RWPE2 (cell line): ENCODE measurements around the gene ZNF619.

Source experiments
- ATAC-seq: fragments of 200-7000 bp; cut with Tn5 transposase; 3 replicates; pipeline ENCODE4 v1.9.1; 2021; ENCODE audit warnings: low read depth
- DNase-seq: peaks from one replicate; pipeline ENCODE4 v3.0.0-alpha.2; 2020; ENCODE audit warnings: low spot score
- H3K27ac ChIP-seq: fragments of 450-650 bp; 2 replicates; pipeline ENCODE4 v1.5.1; 2017; ENCODE audit warnings: mild to moderate bottlenecking; ENCODE audit not compliant: poor library complexity, severe bottlenecking
- H3K27me3 ChIP-seq: fragments of 250-450 bp; sonication (Bioruptor Pico); 2 replicates; pipeline ENCODE4 v1.5.1; 2021; ENCODE audit warnings: mild to moderate bottlenecking, moderate library complexity; ENCODE audit not compliant: insufficient read depth, poor library complexity, severe bottlenecking
- H3K36me3 ChIP-seq: fragments of 250-450 bp; sonication (Bioruptor Pico); 2 replicates; pipeline ENCODE4 v1.5.1; 2020; ENCODE audit warnings: low read depth, mild to moderate bottlenecking, moderate library complexity
- H3K4me1 ChIP-seq: fragments of 250-450 bp; sonication (Bioruptor Pico); 2 replicates; pipeline ENCODE4 v1.5.1; 2021; ENCODE audit warnings: mild to moderate bottlenecking, moderate library complexity; ENCODE audit not compliant: insufficient read depth, poor library complexity, severe bottlenecking
- H3K4me3 ChIP-seq: fragments of 250-450 bp; sonication (Bioruptor Pico); 2 replicates; pipeline ENCODE4 v1.5.1; 2021; ENCODE audit warnings: mild to moderate bottlenecking, moderate library complexity; ENCODE audit not compliant: severe bottlenecking
- H3K9me3 ChIP-seq: fragments of 250-450 bp; sonication (Bioruptor Pico); 2 replicates; pipeline ENCODE4 v1.5.1; 2021; ENCODE audit warnings: mild to moderate bottlenecking, moderate library complexity; ENCODE audit not compliant: severe bottlenecking
- TF ChIP-seq, protein P1 (sequence below): fragments of 450-650 bp; IDR thresholded peaks from one replicate; pipeline ENCODE4 v1.5.1; 2017; ENCODE audit warnings: mild to moderate bottlenecking, moderate library complexity; ENCODE audit not compliant: poor library complexity, severe bottlenecking

ZNF619 gene

DNA sequence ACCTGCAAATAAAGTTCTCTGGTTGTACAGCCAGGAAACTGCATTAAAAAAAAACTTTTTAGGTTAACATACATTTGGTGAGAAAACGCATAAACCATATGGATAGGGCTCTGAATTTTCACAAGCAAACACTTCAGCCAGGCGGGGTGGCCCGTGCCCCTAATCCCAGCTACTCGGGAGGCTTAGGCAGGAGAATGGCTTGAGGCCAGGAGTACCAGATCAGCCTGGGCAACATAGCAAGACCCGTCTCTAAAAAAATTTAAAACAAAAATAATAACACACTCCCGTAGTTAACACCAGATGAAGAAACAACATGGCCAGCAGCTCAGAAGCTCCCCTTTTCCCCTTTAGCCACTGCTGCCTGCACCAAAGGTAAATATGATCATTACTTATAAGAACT is 23.0 kb upstream of the ZNF619 start:
- H3K36me3 ChIP-seq, result peaks cover 14% of the 10 kb centered on the region

DNA sequence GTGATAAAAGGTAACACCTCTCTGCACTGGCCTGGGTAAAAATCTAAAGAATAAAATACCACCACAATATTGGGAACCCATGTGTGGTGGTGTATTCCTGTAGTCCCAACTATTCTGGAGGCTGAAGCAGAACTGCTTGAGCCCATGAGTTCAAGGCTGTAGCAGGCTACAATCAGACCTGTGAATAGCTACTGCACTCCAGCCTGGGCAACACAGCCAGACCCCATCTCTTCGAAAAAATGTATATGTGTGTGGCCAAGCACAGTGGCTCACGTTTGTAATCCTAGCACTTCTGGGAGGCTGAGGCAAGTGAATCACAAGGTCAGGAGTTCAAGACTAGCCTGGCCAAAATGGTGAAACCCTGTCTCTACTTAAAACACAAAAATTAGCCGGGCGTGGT is 21.6 kb upstream of the ZNF619 start:
- TF ChIP-seq, protein P1, sequence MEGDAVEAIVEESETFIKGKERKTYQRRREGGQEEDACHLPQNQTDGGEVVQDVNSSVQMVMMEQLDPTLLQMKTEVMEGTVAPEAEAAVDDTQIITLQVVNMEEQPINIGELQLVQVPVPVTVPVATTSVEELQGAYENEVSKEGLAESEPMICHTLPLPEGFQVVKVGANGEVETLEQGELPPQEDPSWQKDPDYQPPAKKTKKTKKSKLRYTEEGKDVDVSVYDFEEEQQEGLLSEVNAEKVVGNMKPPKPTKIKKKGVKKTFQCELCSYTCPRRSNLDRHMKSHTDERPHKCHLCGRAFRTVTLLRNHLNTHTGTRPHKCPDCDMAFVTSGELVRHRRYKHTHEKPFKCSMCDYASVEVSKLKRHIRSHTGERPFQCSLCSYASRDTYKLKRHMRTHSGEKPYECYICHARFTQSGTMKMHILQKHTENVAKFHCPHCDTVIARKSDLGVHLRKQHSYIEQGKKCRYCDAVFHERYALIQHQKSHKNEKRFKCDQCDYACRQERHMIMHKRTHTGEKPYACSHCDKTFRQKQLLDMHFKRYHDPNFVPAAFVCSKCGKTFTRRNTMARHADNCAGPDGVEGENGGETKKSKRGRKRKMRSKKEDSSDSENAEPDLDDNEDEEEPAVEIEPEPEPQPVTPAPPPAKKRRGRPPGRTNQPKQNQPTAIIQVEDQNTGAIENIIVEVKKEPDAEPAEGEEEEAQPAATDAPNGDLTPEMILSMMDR, result no peak
- ATAC-seq (no peak), DNase-seq (no peak)
- no peaks in the 10 kb centered on the region for H3K9me3 ChIP-seq
- H3K4me3 ChIP-seq, result no peak overlapping the region
- H3K4me1 ChIP-seq, result peaks cover 17% of the 10 kb centered on the region
- H3K27me3 ChIP-seq, result no peaks in the 10 kb centered on the region
- H3K36me3 ChIP-seq, result peaks cover 28% of the 10 kb centered on the region
- H3K27ac ChIP-seq, result no peak overlapping the region

More for the DNA sequence above, 23.0 kb upstream of the ZNF619 start:
- no peak for DNase-seq
- Histone ChIP-seq H3K9me3 (no peaks in the 10 kb centered on the region), H3K4me1 (peaks cover 13% of the 10 kb centered on the region), H3K27ac (no peak overlapping the region), H3K4me3 (peak overlapping the region; percentile 50), H3K27me3 (no peaks in the 10 kb centered on the region)
- no peak for ATAC-seq
- TF ChIP-seq, protein P1, result no peak

DNA sequence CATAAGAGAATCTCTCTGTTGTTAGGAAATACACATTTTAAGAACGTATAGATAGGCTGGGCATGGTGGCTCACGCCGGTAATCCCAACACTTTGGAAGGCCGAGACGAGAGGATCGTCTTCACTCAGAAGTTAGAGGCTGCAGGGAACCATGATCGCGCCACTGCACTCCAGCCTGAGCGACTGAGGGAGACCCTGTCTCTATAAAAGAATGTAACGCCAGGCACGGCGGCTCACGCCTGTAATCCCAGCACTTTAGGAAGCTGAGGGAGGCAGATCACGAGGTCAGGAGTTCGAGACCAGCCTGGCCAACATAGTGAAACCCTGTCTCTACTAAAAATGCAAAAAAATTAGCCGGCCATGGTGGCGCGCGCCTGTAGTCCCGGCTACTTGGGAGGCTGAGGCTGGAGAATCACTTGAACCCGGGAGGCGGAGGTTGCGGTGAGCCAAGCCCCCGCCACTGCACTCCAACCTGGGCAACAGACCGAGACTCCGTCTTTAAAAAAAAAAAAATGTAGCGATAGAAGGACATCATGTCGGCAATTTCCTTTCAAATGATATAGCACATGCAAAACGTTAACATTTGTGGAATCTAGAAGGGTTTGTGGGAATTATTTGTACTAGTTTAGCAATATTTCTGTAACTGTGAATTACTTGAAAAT is 20.5 kb upstream of the ZNF619 start:
- no peaks in the 10 kb centered on the region for H3K27me3 ChIP-seq
- ATAC-seq (no peak), DNase-seq (no peak)
- TF ChIP-seq, protein P1, result no peak
- H3K27ac ChIP-seq, result peak overlapping the region; percentile 63
- H3K9me3 ChIP-seq, result no peaks in the 10 kb centered on the region
- peak overlapping the region; percentile 66 for H3K4me3 ChIP-seq
- peaks cover 39% of the 10 kb centered on the region for H3K36me3 ChIP-seq
- H3K4me1 ChIP-seq, result peaks cover 17% of the 10 kb centered on the region

DNA sequence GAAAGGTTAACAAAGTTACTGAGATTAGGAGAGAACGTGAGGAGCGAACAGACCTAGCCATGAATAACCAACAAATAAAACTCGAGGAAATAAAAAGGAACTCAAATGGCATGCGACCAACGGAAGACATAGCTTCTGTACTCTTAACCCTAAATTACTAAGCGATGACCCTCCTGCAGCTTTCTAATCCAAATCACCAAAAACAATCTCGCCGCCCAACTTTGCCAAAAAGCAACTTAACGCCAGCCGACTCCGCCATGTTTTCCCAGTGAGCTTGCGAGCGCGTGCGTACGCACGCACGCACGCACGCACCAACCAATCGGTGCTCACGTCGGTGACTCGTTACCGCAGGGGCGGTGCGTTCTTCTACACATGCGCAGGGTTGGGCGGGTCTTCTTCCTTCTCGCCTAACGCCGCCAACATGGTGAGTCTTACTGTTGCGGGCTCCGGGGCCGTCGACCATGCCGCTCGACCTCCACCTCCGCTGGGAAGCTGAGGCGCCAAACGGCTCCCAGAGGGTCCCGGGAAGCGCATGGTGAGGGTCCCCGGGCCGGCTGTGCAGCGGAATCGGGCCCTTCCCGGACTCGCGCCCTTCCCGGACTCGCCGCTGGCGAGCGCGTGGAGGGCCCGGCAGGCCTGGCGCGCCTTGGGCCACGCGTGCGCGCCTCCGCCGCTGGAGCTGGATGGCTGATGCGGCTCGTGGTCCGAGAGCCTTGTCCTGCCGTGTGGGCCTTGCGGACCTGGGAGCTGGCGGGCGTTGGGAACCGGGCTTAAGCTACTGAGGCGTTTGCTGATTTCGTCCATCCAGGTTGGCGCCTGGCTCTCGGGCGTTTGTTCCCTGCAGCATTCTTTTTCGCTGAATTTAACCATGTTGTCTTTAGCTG is 19.7 kb upstream of the ZNF619 start, which contains the start of gene RPL14:
RPL14 (plus strand) TSS at position 400 of the 884 bp plus-strand sequence; CDS start at position 533, 133 bp downstream.
- peaks cover 13% of the 10 kb centered on the region for H3K4me1 ChIP-seq
- H3K27me3 ChIP-seq, result no peaks in the 10 kb centered on the region
- TF ChIP-seq, protein P1, result no peak
- H3K36me3 ChIP-seq, result peaks cover 44% of the 10 kb centered on the region
- peak; percentile 95 for DNase-seq
- peak within 1 kb of the TSS; percentile 66 for H3K4me3 ChIP-seq
- peak; percentile 75 for ATAC-seq
- no peaks in the 10 kb centered on the region for H3K9me3 ChIP-seq
- H3K27ac ChIP-seq, result peak within 1 kb of the TSS; percentile 63
